SHP77 treated with DMSO at 0.1 percent for 48 hours (cell line): ENCODE data around the gene B9D1.

Experiments used
- DNase-seq: peaks from one replicate; lab custom pipeline; 2025; lab: John Stamatoyannopoulos, UW

B9D1 gene

GRCh38 chr17:19301973-19302372 is 60.5 kb downstream of the B9D1 start:
- no peak for DNase-seq

- DNase-seq, result no peak
These were observed 61.1 kb downstream of the B9D1 start for GRCh38 chr17:19301274-19301951.

DNA sequence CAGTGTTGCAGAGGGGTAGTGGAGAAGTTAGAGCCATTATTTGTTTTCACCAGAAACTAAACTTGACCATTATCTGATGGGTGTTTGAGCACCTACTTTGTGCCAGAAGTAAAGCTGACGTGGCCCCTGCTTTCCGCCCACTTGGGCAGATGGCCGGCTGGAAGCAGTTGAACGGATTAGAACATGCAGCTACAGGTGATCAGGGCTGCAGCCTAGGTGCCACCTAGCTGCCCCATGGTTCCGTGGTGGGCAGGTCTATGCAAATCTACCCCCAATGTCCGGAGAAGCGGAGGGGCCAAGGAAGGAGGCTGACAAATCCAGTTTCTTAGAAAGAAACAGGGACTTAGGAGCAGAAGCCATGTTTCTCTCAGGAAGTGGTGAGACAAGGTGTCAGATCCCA is 62.7 kb downstream of the B9D1 start:
- DNase-seq, result no peak

DNA sequence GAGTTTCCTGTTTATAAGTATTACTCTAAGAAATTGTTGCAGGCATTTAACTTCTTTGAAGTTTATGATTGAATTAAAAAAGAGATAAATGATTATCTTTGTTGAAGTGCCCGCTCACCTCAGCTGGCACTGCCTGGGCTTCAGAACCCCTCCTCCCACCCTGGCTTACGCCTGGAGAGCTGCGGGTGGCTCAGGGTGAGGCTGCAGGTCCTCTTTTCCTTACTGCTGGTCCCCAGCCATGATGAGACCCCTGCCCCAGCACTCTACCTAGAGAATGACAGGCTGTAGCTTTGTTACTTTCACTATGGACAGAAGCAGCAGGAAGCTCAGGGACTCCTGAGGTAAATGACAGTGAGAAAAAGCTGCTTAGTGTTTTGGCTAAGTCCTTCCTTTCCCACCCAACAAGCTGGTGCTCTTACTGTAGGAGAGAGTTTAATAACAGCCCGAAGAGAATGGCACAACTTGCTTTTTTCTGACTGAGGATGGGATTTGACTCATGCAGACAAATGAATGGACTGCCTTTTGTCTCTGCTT is 63.2 kb downstream of the B9D1 start:
- no peak for DNase-seq

DNA sequence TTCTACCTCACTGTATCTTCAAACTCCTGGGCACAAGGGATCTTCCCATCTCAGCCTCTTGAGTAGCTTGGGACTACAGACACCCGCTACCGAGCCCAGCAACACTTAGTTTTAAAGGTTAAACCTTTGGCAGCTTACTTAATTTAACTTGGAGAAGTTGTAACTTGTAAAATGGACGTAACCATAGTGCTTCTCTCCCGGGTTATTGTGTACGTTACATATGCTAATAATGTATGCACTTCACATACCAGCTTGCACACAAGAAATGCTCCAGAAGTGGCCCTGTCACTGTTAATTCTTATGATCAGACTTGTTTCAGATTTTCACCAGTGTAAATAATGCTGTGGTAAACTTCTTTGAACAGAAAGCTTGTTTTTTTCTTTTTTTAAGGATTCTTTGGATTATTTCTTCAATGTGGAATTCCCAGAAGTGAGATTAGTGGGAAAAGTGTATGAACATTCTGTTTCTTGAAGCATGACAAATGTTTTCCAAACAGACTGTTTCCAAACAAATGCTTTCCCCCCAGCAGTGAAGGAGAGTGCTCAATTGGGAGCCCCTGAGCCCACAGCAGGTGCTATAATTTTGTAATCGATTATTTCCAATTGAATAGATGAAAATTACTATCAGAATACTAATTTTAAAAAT is 63.8 kb downstream of the B9D1 start:
- DNase-seq, result no peak

- DNase-seq, result no peak
These were observed 65.4 kb downstream of the B9D1 start for GRCh38 chr17:19296786-19297778.

DNA sequence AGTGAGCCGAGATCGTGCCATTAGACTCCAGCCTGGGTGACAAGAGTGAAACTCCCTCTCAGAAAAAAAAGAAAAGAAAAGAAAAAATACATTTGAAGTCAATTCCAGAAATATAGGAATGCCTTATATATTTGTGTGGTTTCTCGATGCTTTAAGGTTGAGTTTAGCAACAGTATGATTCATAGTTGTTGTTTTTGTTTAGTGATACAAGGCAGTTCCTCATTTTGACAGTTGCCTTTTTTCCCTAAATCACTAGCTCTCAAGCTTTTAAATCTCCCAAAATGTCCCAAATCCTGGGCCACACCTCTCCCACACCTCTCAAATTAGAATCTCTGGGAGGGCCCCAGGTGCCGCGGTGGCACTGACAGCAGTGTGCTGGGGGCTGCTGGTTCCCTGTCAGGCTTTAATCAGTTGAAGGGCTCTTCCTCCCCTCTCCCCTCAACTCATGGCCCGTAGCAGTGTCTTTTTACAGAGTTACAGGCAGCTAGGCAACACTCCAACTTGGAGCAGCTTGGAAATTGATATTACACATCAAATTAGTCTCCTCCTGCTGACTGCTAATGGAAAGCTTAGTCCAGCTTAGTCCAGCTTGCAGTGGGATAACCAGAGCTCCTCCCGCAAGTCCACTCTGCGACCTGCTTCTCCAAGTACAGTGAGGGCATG is 66.9 kb downstream of the B9D1 start:
- no peak for DNase-seq

- DNase-seq, result no peak
These were observed 68.1 kb downstream of the B9D1 start for GRCh38 chr17:19294443-19294842.
